Activated T-helper 1 cell treated with Interleukin-2 at 50 U/mL for 16 hours (primary cell): ENCODE data around the gene MYCN.
"Not testable (repeated sequence)": the region's sequence is repeated elsewhere in the genome, so short reads cannot be mapped to it uniquely, and the experiment has no call there.

Experiments
- DNase-seq: peaks from one replicate; pipeline ENCODE4 v3.0.0-alpha.2; 2020; ENCODE audit warnings: low read depth

MYCN gene

GRCh38 chr2:15939854-15940660 lies at the start of gene MYCN:
MYCN (plus strand) TSS chr2:15940550; CDS start chr2:15942065, 1,515 bp downstream.
- no peak for DNase-seq

- DNase-seq, result no peak
Observed at GRCh38 chr2:15890936-15891905, 49.1 kb upstream of the MYCN start.

GRCh38 chr2:15892151-15892880 lies 48.0 kb upstream of the MYCN start:
- no peak for DNase-seq

GRCh38 chr2:15893085-15893484 lies 47.3 kb upstream of the MYCN start:
- no peak for DNase-seq

- DNase-seq, result no peak
Observed at GRCh38 chr2:15893689-15894480, 46.5 kb upstream of the MYCN start.

- DNase-seq, result no peak
Observed at GRCh38 chr2:15894481-15895144, 45.7 kb upstream of the MYCN start.

- DNase-seq, result no peak
Observed at GRCh38 chr2:15895615-15896469, 44.5 kb upstream of the MYCN start.

- no peak for DNase-seq
Observed at GRCh38 chr2:15896859-15897258, 43.5 kb upstream of the MYCN start.

- DNase-seq, result no peak
Observed at GRCh38 chr2:15897431-15898098, 42.8 kb upstream of the MYCN start.

GRCh38 chr2:15899327-15899612 lies 41.1 kb upstream of the MYCN start:
- DNase-seq, result no peak

- DNase-seq, result no peak
Observed at GRCh38 chr2:15899751-15900493, 40.4 kb upstream of the MYCN start.

GRCh38 chr2:15901095-15901807 lies 39.1 kb upstream of the MYCN start:
- no peak for DNase-seq

- DNase-seq, result no peak
Observed at GRCh38 chr2:15901808-15902130, 38.6 kb upstream of the MYCN start.

- not testable (repeated sequence) for DNase-seq
Observed at GRCh38 chr2:15903910-15904309, 36.4 kb upstream of the MYCN start.

GRCh38 chr2:15905267-15905645 lies 35.1 kb upstream of the MYCN start:
- no peak for DNase-seq

GRCh38 chr2:15905986-15906491 lies 34.3 kb upstream of the MYCN start:
- DNase-seq, result no peak

GRCh38 chr2:15906778-15907177 lies 33.6 kb upstream of the MYCN start:
- DNase-seq, result no peak
